Neural progenitor cell (in vitro differentiated cells): ENCODE data around the gene CDC42.

Source experiments
- EZH2 ChIP-seq: fragments of 200-600 bp; sonication (generic); IDR thresholded peaks from 2 replicates; pipeline ENCODE4 v1.6.1; 2017; ENCODE audit warnings: antibody characterized with exemption, mild to moderate bottlenecking, moderate library complexity
- TF ChIP-seq, protein P1 (sequence below): fragments of 200-600 bp; sonication (generic); IDR thresholded peaks from 2 replicates; pipeline ENCODE4 v1.5.1; 2017; ENCODE audit warnings: antibody characterized with exemption, mild to moderate bottlenecking

- TF ChIP-seq, protein P1, sequence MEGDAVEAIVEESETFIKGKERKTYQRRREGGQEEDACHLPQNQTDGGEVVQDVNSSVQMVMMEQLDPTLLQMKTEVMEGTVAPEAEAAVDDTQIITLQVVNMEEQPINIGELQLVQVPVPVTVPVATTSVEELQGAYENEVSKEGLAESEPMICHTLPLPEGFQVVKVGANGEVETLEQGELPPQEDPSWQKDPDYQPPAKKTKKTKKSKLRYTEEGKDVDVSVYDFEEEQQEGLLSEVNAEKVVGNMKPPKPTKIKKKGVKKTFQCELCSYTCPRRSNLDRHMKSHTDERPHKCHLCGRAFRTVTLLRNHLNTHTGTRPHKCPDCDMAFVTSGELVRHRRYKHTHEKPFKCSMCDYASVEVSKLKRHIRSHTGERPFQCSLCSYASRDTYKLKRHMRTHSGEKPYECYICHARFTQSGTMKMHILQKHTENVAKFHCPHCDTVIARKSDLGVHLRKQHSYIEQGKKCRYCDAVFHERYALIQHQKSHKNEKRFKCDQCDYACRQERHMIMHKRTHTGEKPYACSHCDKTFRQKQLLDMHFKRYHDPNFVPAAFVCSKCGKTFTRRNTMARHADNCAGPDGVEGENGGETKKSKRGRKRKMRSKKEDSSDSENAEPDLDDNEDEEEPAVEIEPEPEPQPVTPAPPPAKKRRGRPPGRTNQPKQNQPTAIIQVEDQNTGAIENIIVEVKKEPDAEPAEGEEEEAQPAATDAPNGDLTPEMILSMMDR = no peak
- TF ChIP-seq EZH2 = no peak
These were observed 4.4 kb downstream of the CDC42 start for GRCh38 chr1:22056936-22057335.
